HEK293 (cell line): ENCODE data around the gene MYOZ1.
A peak's percentile ranks its signal among the peaks of the same experiment; 100 is the strongest.

Experiments used
- CTCF ChIA-PET: fragments of 350-600 bp; formaldehyde crosslinking; extraction: SDS; loops from one replicate; lab custom pipeline; 2021; ENCODE audit warnings: antibody characterized with exemption; lab: Yijun Ruan, JAX
- POLR2A ChIA-PET: fragments of 300-600 bp; formaldehyde crosslinking; extraction: SDS; loops from one replicate; lab custom pipeline; 2020; ENCODE audit warnings: antibody characterized with exemption, inconsistent platforms; lab: Yijun Ruan, JAX
- H3K27ac ChIP-seq: fragments of 200-500 bp; sonication (Bioruptor generic); 2 replicates; pipeline ENCODE4 v1.5.1; 2014; ENCODE audit warnings: low read depth, low read length, control low read depth, inconsistent platforms; ENCODE audit errors: extremely low read depth
- H3K36me3 ChIP-seq, 2 experiments: fragments of 200-500 bp in 1 of 2; sonication (Bioruptor generic) in 1 of 2; 1 replicate in 1 of 2; 2 replicates in 1 of 2; pipeline ENCODE4 v1.5.1; 2014 to 2017; ENCODE audit warnings: inconsistent platforms in 2 of 2, low read length in 2 of 2; ENCODE audit not compliant: control insufficient read depth in 2 of 2, insufficient read depth in 1 of 2
- H3K4me1 ChIP-seq: fragments of 200-500 bp; sonication (Bioruptor generic); 2 replicates; pipeline ENCODE4 v1.5.1; 2014; ENCODE audit warnings: mild to moderate bottlenecking, low read length, inconsistent platforms; ENCODE audit not compliant: control insufficient read depth, insufficient read depth
- H3K4me3 ChIP-seq: 2 replicates; pipeline ENCODE4 v1.5.1; 2011; ENCODE audit warnings: low read depth, mild to moderate bottlenecking, control low read depth, low read length, moderate library complexity
- H3K9me3 ChIP-seq: fragments of 200-500 bp; sonication (Bioruptor generic); 2 replicates; pipeline ENCODE4 v1.5.1; 2014; ENCODE audit warnings: low read depth, low read length, inconsistent platforms; ENCODE audit not compliant: control insufficient read depth, insufficient read depth
- ATF2 ChIP-seq: fragments of 450-650 bp; formaldehyde crosslinking; IDR thresholded peaks from 2 replicates; pipeline ENCODE4 v1.5.1; 2016; ENCODE audit warnings: missing biosample characterization, missing genetic modification characterization, low read depth
- FEZF1 ChIP-seq: fragments of 450-650 bp; formaldehyde crosslinking; IDR thresholded peaks from 2 replicates; pipeline ENCODE4 v1.5.1; 2016; ENCODE audit warnings: missing biosample characterization, missing genetic modification characterization
- IKZF3 ChIP-seq: fragments of 450-650 bp; IDR thresholded peaks from 2 replicates; pipeline ENCODE4 v1.5.0; 2018; ENCODE audit warnings: missing biosample characterization, mild to moderate bottlenecking, missing genetic modification characterization, moderate library complexity
- KLF1 ChIP-seq: fragments of 450-650 bp; formaldehyde crosslinking; IDR thresholded peaks from 2 replicates; pipeline ENCODE4 v1.5.1; 2016; ENCODE audit warnings: missing biosample characterization, missing genetic modification characterization
- KLF10 ChIP-seq: fragments of 450-650 bp; IDR thresholded peaks from 2 replicates; pipeline ENCODE4 v1.5.1; 2018; ENCODE audit warnings: missing biosample characterization, mild to moderate bottlenecking, missing genetic modification characterization
- PATZ1 ChIP-seq: fragments of 450-650 bp; formaldehyde crosslinking; IDR thresholded peaks from 2 replicates; pipeline ENCODE4 v1.5.1; 2016; ENCODE audit warnings: missing biosample characterization, missing genetic modification characterization
- PRDM10 ChIP-seq: fragments of 450-650 bp; formaldehyde crosslinking; IDR thresholded peaks from 2 replicates; pipeline ENCODE4 v1.5.1; 2016; ENCODE audit warnings: missing biosample characterization, missing genetic modification characterization
- SCRT1 ChIP-seq: fragments of 450-650 bp; formaldehyde crosslinking; IDR thresholded peaks from 2 replicates; pipeline ENCODE4 v1.5.1; 2016; ENCODE audit warnings: missing biosample characterization, missing genetic modification characterization, borderline replicate concordance
- SCRT2 ChIP-seq: fragments of 450-650 bp; formaldehyde crosslinking; IDR thresholded peaks from 2 replicates; pipeline ENCODE4 v1.5.1; 2016; ENCODE audit warnings: missing biosample characterization, missing genetic modification characterization
- SP3 ChIP-seq: fragments of 450-650 bp; formaldehyde crosslinking; IDR thresholded peaks from 2 replicates; pipeline ENCODE4 v1.5.1; 2016; ENCODE audit warnings: missing biosample characterization, missing genetic modification characterization
- ZBTB44 ChIP-seq: fragments of 450-650 bp; IDR thresholded peaks from 2 replicates; pipeline ENCODE4 v1.5.1; 2018; ENCODE audit warnings: missing biosample characterization, mild to moderate bottlenecking, missing genetic modification characterization
- ZBTB48 ChIP-seq: fragments of 450-650 bp; formaldehyde crosslinking; IDR thresholded peaks from 2 replicates; pipeline ENCODE4 v1.5.1; 2016; ENCODE audit warnings: missing biosample characterization, missing genetic modification characterization
- ZNF10 ChIP-seq: fragments of 450-650 bp; formaldehyde crosslinking; IDR thresholded peaks from 2 replicates; pipeline ENCODE4 v1.5.1; 2017; ENCODE audit warnings: missing biosample characterization, missing genetic modification characterization
- ZNF121 ChIP-seq: fragments of 450-650 bp; formaldehyde crosslinking; IDR thresholded peaks from 2 replicates; pipeline ENCODE4 v1.5.1; 2016; ENCODE audit warnings: missing biosample characterization, missing genetic modification characterization
- ZNF302 ChIP-seq: fragments of 450-650 bp; formaldehyde crosslinking; IDR thresholded peaks from 2 replicates; pipeline ENCODE4 v1.5.1; 2016; ENCODE audit warnings: missing biosample characterization, missing genetic modification characterization, low read depth
- ZNF335 ChIP-seq: fragments of 450-650 bp; formaldehyde crosslinking; conservative IDR thresholded peaks from 2 replicates; pipeline ENCODE4 v1.5.1; 2016; ENCODE audit warnings: missing biosample characterization, missing genetic modification characterization
- ZNF362 ChIP-seq: fragments of 450-650 bp; formaldehyde crosslinking; IDR thresholded peaks from 2 replicates; pipeline ENCODE4 v1.5.1; 2016; ENCODE audit warnings: missing biosample characterization, missing genetic modification characterization
- ZNF561 ChIP-seq: fragments of 450-650 bp; IDR thresholded peaks from 2 replicates; pipeline ENCODE4 v1.5.1; 2018; ENCODE audit warnings: missing biosample characterization, missing genetic modification characterization, borderline replicate concordance
- ZNF600 ChIP-seq: fragments of 450-650 bp; formaldehyde crosslinking; IDR thresholded peaks from 2 replicates; pipeline ENCODE4 v1.5.1; 2016; ENCODE audit warnings: missing biosample characterization, missing genetic modification characterization
- ZNF658 ChIP-seq: fragments of 450-650 bp; formaldehyde crosslinking; IDR thresholded peaks from 2 replicates; pipeline ENCODE4; 2016; ENCODE audit warnings: missing biosample characterization, missing genetic modification characterization
- ZNF776 ChIP-seq: fragments of 450-650 bp; formaldehyde crosslinking; IDR thresholded peaks from 2 replicates; pipeline ENCODE4 v1.5.0; 2017; ENCODE audit warnings: missing biosample characterization, missing genetic modification characterization, borderline replicate concordance
- ZNF843 ChIP-seq: fragments of 450-650 bp; formaldehyde crosslinking; IDR thresholded peaks from 2 replicates; pipeline ENCODE4 v1.5.1; 2016; ENCODE audit warnings: missing biosample characterization, missing genetic modification characterization
- ZSCAN16 ChIP-seq: fragments of 450-650 bp; formaldehyde crosslinking; IDR thresholded peaks from 2 replicates; pipeline ENCODE4 v1.5.1; 2016; ENCODE audit warnings: missing biosample characterization, missing genetic modification characterization

MYOZ1 gene

GRCh38 chr10:73593110-73593509 is 48.2 kb downstream of the MYOZ1 start:
- ChIA-PET POLR2A (interaction anchor here (1.2 kb wide), 1 partner anchor 97 kb away, joined by 5 read pairs; the partner anchor contains the start of gene PPP3CB), CTCF (interaction anchor here (0.7 to 2.6 kb wide), 2 partner anchors 64 to 83 kb away, joined by 3 to 16 read pairs; no protein-coding TSS in a partner anchor)
- peaks cover 14% of the 10 kb centered on the region; the same call in 1 of the 2 replicates for H3K4me1 ChIP-seq
- no peaks in the 10 kb centered on the region for H3K36me3 ChIP-seq
- H3K4me3 ChIP-seq, result no peak overlapping the region
- TF ChIP-seq ZNF121 (peak; percentile 54; the same call in 1 of the 2 replicates), ZNF776 (no peak)
- H3K27ac ChIP-seq, result no peak overlapping the region
- H3K9me3 ChIP-seq, result no peaks in the 10 kb centered on the region

GRCh38 chr10:73591935-73592699 is 49.2 kb downstream of the MYOZ1 start:
- Histone ChIP-seq H3K4me3 (no peak overlapping the region), H3K27ac (peak overlapping the region; percentile 29; the same call in 1 of the 2 replicates), H3K9me3 (no peaks in the 10 kb centered on the region)
- TF ChIP-seq ATF2 (tag by site-specific recombination) (peak; percentile 46; the same call in 1 of the 2 replicates), ZNF302 (tag by site-specific recombination) (no peak), ZNF600 (peak; percentile 90), ZBTB48 (0 out of 2 replicates have a peak, but pooled peaks have one; percentile 24), SP3 (tag by site-specific recombination) (0 out of 2 replicates have a peak, but pooled peaks have one; percentile 20), ZNF561 (0 out of 2 replicates have a peak, but pooled peaks have one; percentile 18), ZBTB44 (peak; percentile 77), SCRT1 (tag by site-specific recombination) (peak; percentile 80), ZNF362 (peak; percentile 86), PATZ1 (tag by site-specific recombination) (peak; percentile 75), SCRT2 (tag by site-specific recombination) (peak; percentile 63), PRDM10 (peak; percentile 55; the same call in 1 of the 2 replicates), ZNF10 (tag by site-specific recombination) (no peak), ZNF658 (tag by site-specific recombination) (no peak), KLF1 (tag by site-specific recombination) (peak; percentile 34; the same call in 1 of the 2 replicates), KLF10 (tag by site-specific recombination) (peak; percentile 84), FEZF1 (peak; percentile 52), ZNF335 (tag by site-specific recombination) (peak; percentile 67), ZSCAN16 (tag by site-specific recombination) (no peak), ZNF843 (tag by site-specific recombination) (no peak), IKZF3 (peak; percentile 47; the same call in 1 of the 2 replicates)

More at GRCh38 chr10:73591935-73592699, 49.2 kb downstream of the MYOZ1 start:
- Histone ChIP-seq H3K4me1 (peaks cover 14% of the 10 kb centered on the region; the same call in 1 of the 2 replicates), H3K36me3 (no peaks in the 10 kb centered on the region)
- CTCF ChIA-PET, result interaction anchor here (0.6 to 2.6 kb wide), 4 partner anchors 16 to 75 kb away, joined by 3 to 16 read pairs (median 4); no protein-coding TSS in a partner anchor
- POLR2A ChIA-PET, result interaction anchor here (0.6 to 1.5 kb wide), 3 partner anchors 34 to 179 kb away, joined by 3 to 5 read pairs (median 5); partner anchors contain the start of gene PPP3CB
